Measurements from ENCODE around the gene MED28.

The MED28 gene

GRCh38 chr4:17670423-17670822 lies 56.0 kb downstream of the MED28 start:
- DNase-seq = no peak

DNA sequence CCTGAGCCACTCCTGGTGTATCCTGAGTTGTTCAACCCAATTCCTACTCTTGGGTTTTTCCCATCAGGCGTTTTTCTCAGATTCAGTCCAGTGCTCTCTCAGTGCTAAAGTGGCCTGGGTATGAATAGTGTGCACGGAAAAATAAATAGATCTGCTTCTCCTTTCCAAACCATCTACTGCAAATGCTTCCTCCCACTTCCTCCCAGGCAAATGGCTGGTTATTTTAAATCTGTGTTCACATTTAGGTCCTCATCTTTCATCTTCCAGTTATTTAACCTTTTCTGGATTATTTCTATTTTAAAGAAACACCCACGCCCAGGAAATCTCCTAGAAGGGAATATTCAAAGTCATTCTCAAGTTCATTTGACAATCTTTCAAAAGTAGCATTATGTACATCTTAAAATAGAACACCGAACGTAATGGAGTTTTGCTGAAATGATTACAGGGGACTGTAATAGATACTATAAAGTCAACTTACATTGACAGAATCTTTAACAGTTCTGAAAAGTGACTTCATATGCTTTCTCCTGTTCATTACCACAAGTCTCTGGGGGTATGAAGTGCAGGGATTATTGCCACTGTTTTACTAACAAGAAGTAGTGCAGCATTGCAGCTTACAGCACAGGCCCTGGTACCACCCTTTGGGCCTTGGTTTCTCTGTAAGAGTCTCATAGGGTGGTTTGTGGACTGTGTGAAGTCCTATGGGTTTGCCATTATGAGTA lies 66.3 kb downstream of the MED28 start:
- no peak for DNase-seq

- no peak for DNase-seq
Observed at GRCh38 chr4:17681281-17682221, 67.1 kb downstream of the MED28 start.

DNA sequence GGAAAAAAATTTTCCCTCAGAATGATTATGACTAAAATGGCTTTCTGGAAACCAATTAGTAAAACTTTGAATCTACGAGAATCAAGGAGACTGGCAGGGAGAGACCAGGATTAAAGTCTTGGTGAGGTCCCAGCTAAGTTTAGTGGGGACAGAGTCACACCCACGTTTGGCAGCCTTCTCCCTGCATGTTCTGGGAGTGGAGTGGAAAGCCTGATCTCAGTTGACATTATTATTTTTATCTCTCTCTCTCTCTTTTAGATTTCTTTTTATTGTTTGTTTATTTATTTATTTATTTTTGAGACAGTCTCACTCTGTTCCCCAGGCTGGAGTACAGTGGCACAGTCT lies 67.8 kb downstream of the MED28 start:
- DNase-seq = no peak
